ENCODE results near the gene SELENOV.

GRCh38 chr19:39555883-39556282 lies 40.9 kb downstream of the SELENOV start:
- TF ChIP-seq, protein P1, sequence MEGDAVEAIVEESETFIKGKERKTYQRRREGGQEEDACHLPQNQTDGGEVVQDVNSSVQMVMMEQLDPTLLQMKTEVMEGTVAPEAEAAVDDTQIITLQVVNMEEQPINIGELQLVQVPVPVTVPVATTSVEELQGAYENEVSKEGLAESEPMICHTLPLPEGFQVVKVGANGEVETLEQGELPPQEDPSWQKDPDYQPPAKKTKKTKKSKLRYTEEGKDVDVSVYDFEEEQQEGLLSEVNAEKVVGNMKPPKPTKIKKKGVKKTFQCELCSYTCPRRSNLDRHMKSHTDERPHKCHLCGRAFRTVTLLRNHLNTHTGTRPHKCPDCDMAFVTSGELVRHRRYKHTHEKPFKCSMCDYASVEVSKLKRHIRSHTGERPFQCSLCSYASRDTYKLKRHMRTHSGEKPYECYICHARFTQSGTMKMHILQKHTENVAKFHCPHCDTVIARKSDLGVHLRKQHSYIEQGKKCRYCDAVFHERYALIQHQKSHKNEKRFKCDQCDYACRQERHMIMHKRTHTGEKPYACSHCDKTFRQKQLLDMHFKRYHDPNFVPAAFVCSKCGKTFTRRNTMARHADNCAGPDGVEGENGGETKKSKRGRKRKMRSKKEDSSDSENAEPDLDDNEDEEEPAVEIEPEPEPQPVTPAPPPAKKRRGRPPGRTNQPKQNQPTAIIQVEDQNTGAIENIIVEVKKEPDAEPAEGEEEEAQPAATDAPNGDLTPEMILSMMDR (IDR thresholded peaks at IDR 0.05), result no peak
- TF ChIP-seq EZH2 (IDR thresholded peaks at IDR 0.05), result no peak
